ENCODE data around the gene SEM1. TPM values are rescaled to one million over a fixed set of nuclear protein-coding genes. Genes with fewer than 3 reads are reported as not detected.

The SEM1 gene
- total and polyA plus RNA-seq, 9 of the 15 experiments (the other 6 are each of a cell fraction or from before 2014, with no cell fraction given): 74.7 to 938 (median 454) TPM

GRCh38 chr7:96709381-96710228 is at the start of gene SEM1 (continued):
- TF ChIP-seq CREB3 (tag; conservative IDR thresholded peaks at IDR 0.05; ENCODE audit: low read depth) (no peak), NFIC (IDR thresholded peaks at IDR 0.05) (0 out of 2 replicates have a peak, but pooled peaks have one; percentile 19), CTCFL (IDR thresholded peaks at IDR 0.05; ENCODE audit: borderline replicate concordance, insufficient read depth, low read depth, low read length, poor library complexity, severe bottlenecking) (no peak), NFATC3 (IDR thresholded peaks at IDR 0.05) (no peak), CBX2 (IDR thresholded peaks at IDR 0.05; ENCODE audit: insufficient read depth, low read length, poor library complexity, severe bottlenecking) (no peak), ZC3H11A (IDR thresholded peaks at IDR 0.05; ENCODE audit: low read depth, low read length) (no peak), LARP7 (IDR thresholded peaks at IDR 0.05) (no peak), ZBTB1 (CRISPR knock-in tag; IDR thresholded peaks at IDR 0.05; ENCODE audit: borderline replicate concordance, low read depth) (no peak), CHD2 (IDR thresholded peaks at IDR 0.05; ENCODE audit: low read depth, low read length) (no peak), RAD21 (CRISPR knock-in tag; conservative IDR thresholded peaks at IDR 0.05 in 1 of 2, IDR thresholded peaks at IDR 0.05 in 1 of 2) (no peak), KDM5B (IDR thresholded peaks at IDR 0.05; ENCODE audit: insufficient replicate concordance, low read depth, low read length) (peak; percentile 85), ZFPM2 (CRISPR knock-in tag; IDR thresholded peaks at IDR 0.05) (no peak), TSC22D4 (tag; IDR thresholded peaks at IDR 0.05) (no peak), SMAD2 (IDR thresholded peaks at IDR 0.05; ENCODE audit: low read depth, low read length) (no peak), ZBTB11 (CRISPR knock-in tag; IDR thresholded peaks at IDR 0.05) (peak in 1 of 3 experiments; percentile 53; a peak in 2 of 6 replicates), HOMEZ (CRISPR knock-in tag; IDR thresholded peaks at IDR 0.05) (no peak), COPS2 (conservative IDR thresholded peaks at IDR 0.05) (no peak)
